K562 (cell line): ENCODE data around the gene ARMC9.

Experiments
- ETV6 ChIP-seq, 3 experiments: fragments of 150-350 bp in 1 of 3; sonication (generic) in 1 of 3; formaldehyde crosslinking in 1 of 3; IDR thresholded peaks; 2 replicates each; pipeline versions ENCODE4 v1.6.1 to v1.8.0; 2014 to 2022; ENCODE audit warnings: borderline replicate concordance in 2 of 3, low read depth in 2 of 3, antibody characterized with exemption in 1 of 3, low read length in 1 of 3, mild to moderate bottlenecking in 1 of 3, missing genetic modification reagents in 1 of 3
- NR0B1 ChIP-seq: fragments of 450-650 bp; IDR thresholded peaks from one replicate; pipeline ENCODE4 v1.6.1; 2018; ENCODE audit warnings: mild to moderate bottlenecking, moderate library complexity; ENCODE audit not compliant: partially characterized antibody
- ZNF77 ChIP-seq: fragments of 250-450 bp; sonication (Bioruptor Pico); IDR thresholded peaks from 2 replicates; pipeline ENCODE4 v1.5.0; 2020

- TF ChIP-seq ETV6 (IDR thresholded peaks at IDR 0.05; ENCODE audit: borderline replicate concordance in 1 of 2, low read depth in 2 of 2, low read length in 1 of 2) (no peak), ETV6 (CRISPR knock-in tag; IDR thresholded peaks at IDR 0.05; ENCODE audit: borderline replicate concordance) (no peak), NR0B1 (no peak), ZNF77 (CRISPR knock-in tag) (no peak)
These were observed 187.0 kb downstream of the ARMC9 start for GRCh38 chr2:231385429-231385828.
